HG03378 (cell line): ENCODE results near the gene CTAGE6.
"Not testable (repeated sequence)": the region's sequence is repeated elsewhere in the genome, so short reads cannot be mapped to it uniquely, and the experiment has no call there.

Source experiments
- ATAC-seq: cut with Tn5 transposase; IDR thresholded peaks from one replicate; pipeline ENCODE4 v1.9.1; 2021; ENCODE audit warnings: mild to moderate bottlenecking, moderate library complexity; ENCODE audit not compliant: unreplicated experiment

Gene CTAGE6

DNA sequence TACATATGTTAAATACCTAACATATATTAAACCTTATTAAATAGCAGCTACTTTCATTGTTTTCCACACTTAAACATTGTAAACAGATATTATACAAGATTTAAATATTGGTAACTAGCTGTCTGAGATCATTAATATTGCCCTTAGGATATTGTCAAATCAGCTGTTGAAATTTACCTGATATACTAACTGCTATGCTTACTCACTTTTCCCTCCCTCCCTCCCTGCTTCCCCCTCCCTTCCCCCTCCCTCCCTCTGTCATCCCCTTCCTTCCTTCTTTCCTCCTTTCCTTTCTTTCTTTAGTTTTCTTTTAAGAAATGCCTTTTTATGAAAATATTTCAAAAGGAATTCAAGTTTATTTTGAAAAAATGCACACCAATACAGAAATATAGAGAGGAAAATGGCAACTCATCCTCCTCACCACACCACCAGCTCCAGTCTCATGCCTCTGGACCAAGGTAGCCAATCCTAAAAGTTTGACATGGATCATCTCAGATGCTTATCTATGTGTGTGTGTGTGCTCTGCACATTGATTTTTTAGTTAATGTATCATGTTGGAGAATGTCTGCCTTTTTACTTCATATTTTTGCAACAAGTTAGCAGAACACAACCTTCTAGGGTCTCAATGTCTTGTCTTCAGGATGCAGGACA, 41.8 kb downstream of the CTAGE6 start:
- not testable (repeated sequence) for ATAC-seq

DNA sequence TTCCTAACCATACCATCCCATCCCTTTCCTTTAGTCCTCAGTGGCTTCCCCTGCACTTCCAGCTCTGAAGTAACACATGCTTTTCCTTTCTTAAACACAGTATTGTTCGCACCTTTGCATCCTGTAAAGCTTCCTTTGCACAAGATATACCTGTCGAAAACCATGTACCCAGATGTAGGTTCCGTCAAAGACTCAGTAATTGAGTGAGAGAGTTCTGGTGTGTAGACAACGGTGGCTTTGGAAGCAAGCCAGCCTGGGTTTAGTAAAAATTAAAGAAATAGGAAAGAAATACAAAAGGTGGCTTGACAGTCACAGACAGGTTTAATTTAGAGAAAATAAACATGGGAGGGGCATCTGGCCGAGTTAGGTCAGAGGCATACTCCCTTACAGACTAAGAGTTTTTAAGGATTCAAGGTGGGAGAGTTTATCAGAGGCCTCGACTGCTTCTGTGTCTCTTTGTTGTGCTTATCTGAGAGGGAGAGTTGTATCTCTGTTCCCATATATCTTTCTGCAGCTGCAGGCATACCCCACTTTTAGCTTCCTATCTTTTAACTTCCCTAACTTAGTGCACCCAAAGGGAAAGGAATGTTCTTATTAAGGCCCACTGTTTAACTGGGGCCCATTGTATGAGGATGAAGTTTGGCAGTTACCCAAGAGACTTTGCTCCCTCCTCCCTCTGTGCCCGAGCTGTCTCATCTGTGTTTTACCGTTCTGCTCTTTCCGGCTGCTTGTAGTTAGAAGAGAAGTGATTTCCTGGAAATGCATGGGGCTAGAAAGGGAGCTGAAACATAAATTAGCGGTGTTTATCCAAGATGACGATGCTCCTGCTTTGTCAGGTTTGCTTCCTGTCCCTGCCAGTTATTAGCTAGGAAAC, 42.7 kb downstream of the CTAGE6 start:
- not testable (repeated sequence) for ATAC-seq

- ATAC-seq: not testable (repeated sequence)
These were observed 45.1 kb downstream of the CTAGE6 start for GRCh38 chr7:143712381-143712780.

DNA sequence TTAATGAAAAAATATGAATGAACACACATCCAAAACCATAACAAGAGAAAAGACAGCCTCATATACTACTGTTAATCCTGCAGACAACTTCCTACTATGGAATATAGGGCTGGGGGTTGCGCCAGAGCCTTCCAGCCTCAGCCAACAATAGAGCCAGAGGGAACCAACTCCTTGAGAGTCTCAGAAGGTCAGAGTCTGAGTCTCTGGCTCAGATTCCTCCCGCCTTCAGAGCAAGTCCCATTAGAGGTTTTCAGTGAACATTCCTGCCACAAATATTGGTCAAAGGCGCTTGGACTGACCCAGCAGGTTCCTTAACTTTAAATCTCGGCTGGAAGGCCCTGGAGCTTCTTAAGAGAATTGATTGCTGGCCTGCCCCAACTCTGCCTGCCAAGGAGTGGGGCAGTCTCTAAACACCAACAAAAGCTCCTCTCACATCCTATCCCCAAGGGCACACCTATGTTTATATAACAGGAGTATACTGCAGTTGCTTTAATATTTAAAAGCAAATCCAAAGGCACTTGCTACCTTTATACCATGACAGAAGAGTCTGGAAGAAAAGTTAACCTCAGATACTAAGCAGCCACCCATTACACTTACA, 45.7 kb downstream of the CTAGE6 start:
- ATAC-seq: not testable (repeated sequence)

- ATAC-seq: not testable (repeated sequence)
These were observed 47.6 kb downstream of the CTAGE6 start for GRCh38 chr7:143709895-143710294.
